Right lobe of liver (tissue), 6 donors: ENCODE measurements around the gene PRDM13. TPM values are rescaled to one million over a fixed set of nuclear protein-coding genes. Genes with fewer than 3 reads are reported as not detected.
"Not testable (repeated sequence)": the region's sequence is repeated elsewhere in the genome, so short reads cannot be mapped to it uniquely, and the experiment has no call there.

Source experiments
- ATAC-seq, 4 donors: fragments of 200-7000 bp; cut with Tn5 transposase; one replicate each; pipeline ENCODE4 v1.9.1; 2020; ENCODE audit warnings: mild to moderate bottlenecking in 4 of 4, moderate library complexity in 4 of 4
- DNase-seq, 3 donors: peaks; one replicate each; pipeline ENCODE4 v3.0.0-alpha.2; 2020
- H3K27ac ChIP-seq, 3 donors: fragments of 200-600 bp; one replicate each; pipeline ENCODE4 v1.8.0; 2022
- H3K27me3 ChIP-seq, 2 donors: fragments of 200-600 bp; one replicate each; pipeline ENCODE4 v1.8.0; 2022
- H3K36me3 ChIP-seq, 4 donors: fragments of 200-600 bp; sonication (generic) in 1 of 4; one replicate each; pipeline versions ENCODE4 v1.5.1 to v1.8.0; 2017 to 2022; ENCODE audit warnings: control low read depth in 1 of 4
- H3K4me1 ChIP-seq, 4 donors: fragments of 200-600 bp; sonication (generic) in 1 of 4; one replicate each; pipeline versions ENCODE4 v1.5.1 to v1.8.0; 2017 to 2022; ENCODE audit warnings: control low read depth in 1 of 4
- H3K4me3 ChIP-seq, 3 donors: fragments of 200-600 bp; one replicate each; pipeline ENCODE4 v1.8.0; 2022
- H3K9me3 ChIP-seq, 4 donors: fragments of 200-600 bp; sonication (generic) in 1 of 4; one replicate each; pipeline versions ENCODE4 v1.5.1 to v1.8.0; 2017 to 2022; ENCODE audit warnings: control low read depth in 1 of 4
- POLR2A ChIP-seq: fragments of 450-650 bp; IDR thresholded peaks from one replicate; pipeline ENCODE4 v1.6.1; 2017; ENCODE audit warnings: antibody characterized with exemption, mild to moderate bottlenecking
- WGBS: methylation state at CpG from one replicate; pipeline ENCODE4 v1.1.6; 2018; ENCODE audit warnings: low coverage, low lambda C conversion rate; ENCODE audit not compliant: insufficient coverage; ENCODE audit errors: missing lambda C conversion rate; 5-methylcytosine and 5-hydroxymethylcytosine counted together
- intact Hi-C, 2 donors: fragments of 100-400 bp; cut with DNase I; formaldehyde crosslinking; loops; one replicate each; pipeline versions ENCODE4 v1.11.2 to v1.14.1; 2022
- total RNA-seq, 6 experiments: library from RNA; depleted of rRNA in 2 of 6; stranded (reverse); fragments of >200 nt in 2 of 6; fragmentation: NEBNext Ultra II Directional in 3 of 6; extraction: Animal tissue kit (Norgen Biotek cat#: 25700) in 3 of 6; gene quantifications; one replicate each; pipeline versions ENCODE4 v1.1.0 to v1.2.4, GENCODE V29; 2016 to 2023
- TF ChIP-seq, protein P1 (sequence below), 4 donors: fragments of 200-600 bp in 3 of 4; fragments of 450-650 bp in 1 of 4; IDR thresholded peaks; one replicate each; pipeline versions ENCODE4 v1.5.1 to v1.8.0; 2016 to 2022; ENCODE audit warnings: antibody characterized with exemption in 4 of 4, mild to moderate bottlenecking in 2 of 4
- donor health status: DM: no; HTN: yes; CAD: no.
- donor health status: DM: no; HTN: no; CAD: no.
- donor health status: DM: no; HTN: no; CAD: no.
- donor health status: DM: no; HTN: yes; CAD: no.
- donor health status: DM: no; HTN: yes; CAD: no.

PRDM13 gene
- total RNA-seq, 6 experiments from 2014 or later, result not detected

DNA sequence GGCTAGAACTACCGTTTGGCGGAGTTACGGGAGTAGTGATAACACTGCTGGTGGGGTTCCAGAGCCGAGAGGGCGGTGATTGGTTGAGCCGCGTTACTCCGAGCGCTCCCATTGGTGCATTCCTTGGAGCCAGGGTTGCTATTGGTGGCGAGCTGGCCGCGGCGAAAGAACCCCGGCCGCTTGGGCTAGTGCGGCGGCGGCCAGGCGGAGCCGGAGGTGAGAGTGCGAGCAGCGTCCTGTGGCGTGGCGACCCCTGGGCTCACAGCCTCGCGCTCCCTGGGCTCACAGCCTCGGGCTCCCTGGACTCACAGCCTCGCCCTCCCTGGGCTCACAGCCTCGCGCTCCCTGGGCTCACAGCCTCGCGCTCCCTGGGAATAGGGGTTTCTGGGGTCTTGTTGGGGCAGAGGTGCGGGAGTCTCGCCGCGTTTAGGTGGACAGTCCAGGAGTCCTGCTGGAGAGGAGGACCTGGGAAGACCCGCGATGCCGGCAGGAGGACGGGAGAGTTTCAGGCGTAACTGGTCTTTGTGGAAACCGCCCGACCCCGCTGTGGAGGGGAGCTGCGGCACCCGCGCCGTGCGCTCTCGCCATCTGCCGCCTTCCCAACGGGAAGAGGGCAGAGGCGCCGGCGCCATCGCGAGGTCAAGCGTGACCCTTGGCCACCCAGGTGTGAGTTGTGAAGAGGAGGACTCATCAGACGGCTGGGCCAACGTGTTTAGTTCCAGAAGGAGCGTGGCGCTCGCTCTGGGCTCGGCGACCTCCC lies 12.2 kb downstream of the PRDM13 start:
- 8% methylated on average over 11 of the region's 65 CpGs for WGBS
- peaks cover 25 to 49% of the 10 kb centered on the region in 2 donors for H3K27me3 ChIP-seq
- H3K36me3 ChIP-seq, result no peaks in the 10 kb centered on the region
- peaks cover 0 to 11% (median 2%) of the 10 kb centered on the region in 4 donors for H3K4me1 ChIP-seq
- TF ChIP-seq, protein P1, sequence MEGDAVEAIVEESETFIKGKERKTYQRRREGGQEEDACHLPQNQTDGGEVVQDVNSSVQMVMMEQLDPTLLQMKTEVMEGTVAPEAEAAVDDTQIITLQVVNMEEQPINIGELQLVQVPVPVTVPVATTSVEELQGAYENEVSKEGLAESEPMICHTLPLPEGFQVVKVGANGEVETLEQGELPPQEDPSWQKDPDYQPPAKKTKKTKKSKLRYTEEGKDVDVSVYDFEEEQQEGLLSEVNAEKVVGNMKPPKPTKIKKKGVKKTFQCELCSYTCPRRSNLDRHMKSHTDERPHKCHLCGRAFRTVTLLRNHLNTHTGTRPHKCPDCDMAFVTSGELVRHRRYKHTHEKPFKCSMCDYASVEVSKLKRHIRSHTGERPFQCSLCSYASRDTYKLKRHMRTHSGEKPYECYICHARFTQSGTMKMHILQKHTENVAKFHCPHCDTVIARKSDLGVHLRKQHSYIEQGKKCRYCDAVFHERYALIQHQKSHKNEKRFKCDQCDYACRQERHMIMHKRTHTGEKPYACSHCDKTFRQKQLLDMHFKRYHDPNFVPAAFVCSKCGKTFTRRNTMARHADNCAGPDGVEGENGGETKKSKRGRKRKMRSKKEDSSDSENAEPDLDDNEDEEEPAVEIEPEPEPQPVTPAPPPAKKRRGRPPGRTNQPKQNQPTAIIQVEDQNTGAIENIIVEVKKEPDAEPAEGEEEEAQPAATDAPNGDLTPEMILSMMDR (IDR thresholded peaks at IDR 0.05), result no peak
- TF ChIP-seq POLR2A, result no peak
- H3K9me3 ChIP-seq, result no peaks in the 10 kb centered on the region
- no peak overlapping the region for H3K4me3 ChIP-seq
- intact Hi-C loops, result no loop called here
- no peak for ATAC-seq
- DNase-seq, result no peak
- H3K27ac ChIP-seq, result no peak overlapping the region

GRCh38 chr6:99619409-99619762 lies 12.8 kb downstream of the PRDM13 start:
- ATAC-seq, result no peak
- 15% methylated on average over 5 of the region's 5 CpGs for WGBS
- Histone ChIP-seq H3K9me3 (no peaks in the 10 kb centered on the region), H3K4me3 (no peak overlapping the region), H3K27me3 (peaks cover 20 to 47% of the 10 kb centered on the region in 2 donors), H3K27ac (no peak overlapping the region), H3K36me3 (no peaks in the 10 kb centered on the region), H3K4me1 (peaks cover 0 to 5% (median 0%) of the 10 kb centered on the region in 4 donors)
- TF ChIP-seq POLR2A, result no peak
- TF ChIP-seq, protein P1 (IDR thresholded peaks at IDR 0.05), result no peak
- intact Hi-C loops, result no loop called here
- no peak for DNase-seq

DNA sequence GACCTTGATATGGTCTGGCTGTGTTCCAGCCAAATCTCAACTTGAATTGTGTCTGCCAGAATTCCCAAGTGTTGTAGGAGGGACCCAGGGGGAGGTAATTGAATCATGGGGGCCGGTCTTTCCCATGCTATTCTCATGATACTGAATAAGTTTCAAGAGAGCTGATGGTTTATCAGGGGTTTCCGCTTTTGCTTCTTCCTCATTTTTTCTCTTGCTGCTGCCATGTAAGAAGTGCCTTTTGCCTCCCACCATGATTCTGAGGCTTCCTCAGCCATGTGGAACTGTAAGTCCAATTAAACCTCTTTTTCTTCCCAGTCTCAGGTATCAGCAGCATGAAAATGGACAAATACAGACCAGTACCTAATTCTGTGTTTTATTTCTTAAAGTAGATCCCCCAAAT lies 15.4 kb downstream of the PRDM13 start:
- H3K4me1 ChIP-seq, H3K27ac ChIP-seq, H3K4me3 ChIP-seq, intact Hi-C loops, H3K9me3 ChIP-seq, H3K36me3 ChIP-seq, ATAC-seq, DNase-seq: not testable (repeated sequence)
- peaks cover 8 to 33% of the 10 kb centered on the region in 2 donors for H3K27me3 ChIP-seq
- 85% methylated on average over 2 of the region's 2 CpGs for WGBS

DNA sequence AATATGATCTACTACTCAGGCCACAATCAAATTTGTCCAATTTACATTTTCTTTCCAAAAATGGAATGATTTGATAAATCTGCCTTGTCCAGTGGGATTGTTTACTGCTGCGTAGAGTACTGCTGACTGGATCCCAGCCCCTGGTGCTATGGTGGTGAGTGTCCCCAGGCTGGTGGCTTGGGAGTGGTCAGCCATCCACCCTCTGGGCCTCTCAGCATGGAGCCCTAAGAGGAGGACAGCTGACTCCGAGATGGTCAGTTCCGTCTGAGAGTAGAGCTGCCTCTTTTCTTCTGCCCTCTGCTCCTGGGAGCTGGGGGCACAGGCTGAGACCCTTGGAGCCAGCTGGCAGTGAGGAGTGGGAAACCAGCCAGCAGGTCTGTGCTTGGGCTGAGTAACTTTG lies 22.7 kb downstream of the PRDM13 start:
- DNase-seq, result no peak

DNA sequence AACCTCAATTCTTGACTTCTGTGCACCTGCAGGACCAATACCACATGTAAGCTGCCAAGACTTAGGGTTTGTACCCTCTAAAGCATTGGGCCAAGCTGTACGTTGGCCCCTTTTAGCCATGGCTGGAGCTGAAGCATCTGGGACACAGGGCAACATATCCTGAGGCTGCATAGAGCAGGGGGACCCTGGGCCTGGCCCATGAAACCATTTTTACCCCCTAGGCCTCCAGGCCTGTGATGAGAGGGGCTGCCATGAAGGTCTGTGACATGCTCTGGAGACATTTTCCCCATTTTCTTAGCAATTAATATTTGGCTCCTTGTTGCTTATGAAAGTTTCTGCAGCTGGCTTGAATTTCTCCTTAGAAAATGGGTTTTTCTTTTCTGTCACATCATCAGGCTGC lies 31.0 kb downstream of the PRDM13 start:
- Histone ChIP-seq H3K27me3 (no peaks in the 10 kb centered on the region), H3K36me3 (no peaks in the 10 kb centered on the region), H3K9me3 (no peaks in the 10 kb centered on the region), H3K27ac (no peak overlapping the region), H3K4me3 (no peak overlapping the region), H3K4me1 (no peaks in the 10 kb centered on the region)
- DNase-seq (no peak), ATAC-seq (no peak)
- WGBS, result 33% methylated on average over 1 of the region's 1 CpG
- intact Hi-C loops, result no loop called here
- TF ChIP-seq, protein P1 (IDR thresholded peaks at IDR 0.05), result no peak
- TF ChIP-seq POLR2A, result no peak

More for the DNA sequence above, 22.7 kb downstream of the PRDM13 start:
- intact Hi-C loops, result no loop called here
- H3K9me3 ChIP-seq, result no peaks in the 10 kb centered on the region
- H3K4me1 ChIP-seq, result no peaks in the 10 kb centered on the region
- 48% methylated on average over 3 of the region's 3 CpGs for WGBS
- no peak for ATAC-seq
- no peak overlapping the region for H3K4me3 ChIP-seq
- no peak overlapping the region for H3K27ac ChIP-seq
- H3K27me3 ChIP-seq, result no peaks in the 10 kb centered on the region
- no peaks in the 10 kb centered on the region for H3K36me3 ChIP-seq
- no peak for TF ChIP-seq POLR2A
- TF ChIP-seq, protein P1 (IDR thresholded peaks at IDR 0.05), result no peak

DNA sequence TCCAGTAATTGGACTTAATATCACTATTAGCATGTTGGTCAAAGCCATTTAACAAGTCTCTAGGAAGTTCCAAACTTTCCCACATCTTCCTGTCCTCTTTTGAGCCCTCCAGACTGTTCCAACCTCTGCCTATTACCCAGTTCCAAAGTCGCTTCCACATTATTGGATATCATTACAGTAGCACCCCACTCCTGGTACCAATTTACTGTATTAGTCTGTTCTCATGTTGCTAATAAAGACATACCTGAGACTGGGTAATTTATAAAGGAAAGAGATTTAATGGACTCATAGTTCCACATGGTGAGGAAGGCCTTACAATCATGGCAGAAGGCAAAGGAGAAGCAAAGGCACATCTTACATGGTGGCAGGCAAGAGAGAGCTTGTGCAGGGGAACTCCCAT lies 31.7 kb downstream of the PRDM13 start:
- H3K4me3 ChIP-seq, DNase-seq, H3K9me3 ChIP-seq, ATAC-seq, H3K4me1 ChIP-seq, H3K27me3 ChIP-seq, H3K27ac ChIP-seq, intact Hi-C loops, H3K36me3 ChIP-seq: not testable (repeated sequence)
- WGBS, result 50% methylated on average over 1 of the region's 1 CpG
